RCC 7860 (cell line): ENCODE data around the gene BCL3.

Experiments
- DNase-seq: peaks from one replicate; pipeline ENCODE4 v3.0.0-alpha.2; 2015; ENCODE audit warnings: low spot score
- FAIRE-seq: peaks from 2 replicates; lab custom pipeline; 2012; peaks lifted over from hg19 to GRCh38; lab: Jason Lieb, UNC

Gene BCL3

DNA sequence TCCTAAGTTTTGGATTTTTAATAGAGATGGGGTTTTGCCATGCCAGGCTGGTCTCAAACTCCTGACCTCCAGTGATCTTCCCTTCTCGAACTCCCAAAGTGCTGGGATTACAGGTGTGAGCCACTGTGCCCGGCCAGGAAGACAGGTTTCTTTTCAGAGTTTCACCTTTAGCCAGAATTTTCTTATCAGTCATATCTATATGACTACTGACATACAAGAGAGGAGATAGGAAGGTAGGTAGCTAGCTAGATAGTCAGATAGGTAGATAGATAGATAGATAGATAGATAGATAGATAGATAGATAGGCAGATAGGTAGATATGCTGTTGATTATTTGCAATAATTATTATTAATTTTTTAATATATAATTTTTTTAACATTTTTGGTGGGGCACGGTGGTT is 36.8 kb downstream of the BCL3 start:
- FAIRE-seq (no peak), DNase-seq (no peak)

DNA sequence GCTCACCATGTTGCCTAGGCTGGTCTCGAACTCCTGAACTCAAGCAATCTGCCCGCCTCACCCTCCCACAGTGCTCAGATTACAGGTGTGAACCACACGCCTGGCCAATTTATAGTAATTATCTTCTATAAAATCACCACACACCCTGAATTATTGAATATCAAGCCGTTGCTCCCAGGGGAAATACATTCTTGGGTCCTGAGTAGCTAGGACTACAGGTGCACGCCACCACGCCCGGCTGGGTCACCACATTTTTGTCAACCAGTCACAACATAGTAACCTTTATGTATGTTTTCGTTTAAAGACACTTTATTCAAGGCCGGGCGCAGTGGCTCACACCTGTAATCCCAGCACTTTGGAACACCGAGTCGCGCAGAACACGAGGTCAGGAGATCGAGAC is 37.5 kb downstream of the BCL3 start:
- FAIRE-seq (no peak), DNase-seq (no peak)

DNA sequence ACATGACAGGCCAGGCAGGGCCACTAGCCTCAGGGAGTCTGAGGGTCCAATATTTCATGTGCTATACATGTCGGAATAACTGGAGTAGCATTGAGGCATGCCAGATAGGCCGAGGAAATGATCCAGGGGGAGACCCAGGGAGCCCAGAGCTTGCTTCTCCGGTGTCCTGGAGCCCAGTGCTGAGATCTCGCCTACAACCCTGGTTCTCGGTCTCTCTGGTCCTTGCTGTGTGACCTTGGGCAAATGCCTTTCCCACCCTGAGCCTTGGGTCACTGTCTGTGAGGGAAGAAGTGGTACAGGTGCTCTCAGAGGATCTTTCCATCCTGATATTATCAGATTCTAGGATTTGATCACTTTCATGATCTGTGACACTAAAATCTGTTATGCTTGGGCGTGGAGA is 40.5 kb downstream of the BCL3 start:
- no peak for FAIRE-seq
- no peak for DNase-seq

DNA sequence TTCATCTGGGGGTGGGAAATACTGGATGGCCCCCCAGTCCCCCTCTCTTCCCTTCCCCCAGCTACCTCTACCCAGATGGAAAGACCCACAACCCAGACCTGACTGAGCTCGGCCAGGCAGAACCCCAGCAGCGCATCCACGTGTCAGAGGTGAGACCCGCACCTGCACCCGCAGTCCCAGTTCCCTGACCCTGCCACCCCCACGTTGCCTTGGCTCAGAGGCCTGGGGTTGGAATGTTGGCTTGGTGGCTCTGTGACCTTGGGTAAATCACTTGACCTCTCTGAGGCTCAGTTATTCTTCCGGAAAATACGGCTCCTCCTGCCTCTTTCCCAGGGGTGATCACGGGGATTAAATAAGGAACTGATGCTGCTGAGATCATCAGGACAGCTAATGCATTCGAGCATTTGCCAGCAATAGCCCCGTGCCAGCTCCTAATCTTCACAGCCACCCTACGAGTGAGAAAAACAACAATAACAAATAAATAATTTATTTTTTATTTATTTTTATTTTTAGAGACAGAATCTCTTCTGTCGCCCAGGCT is 41.5 kb downstream of the BCL3 start:
- DNase-seq = no peak
- FAIRE-seq = no peak

DNA sequence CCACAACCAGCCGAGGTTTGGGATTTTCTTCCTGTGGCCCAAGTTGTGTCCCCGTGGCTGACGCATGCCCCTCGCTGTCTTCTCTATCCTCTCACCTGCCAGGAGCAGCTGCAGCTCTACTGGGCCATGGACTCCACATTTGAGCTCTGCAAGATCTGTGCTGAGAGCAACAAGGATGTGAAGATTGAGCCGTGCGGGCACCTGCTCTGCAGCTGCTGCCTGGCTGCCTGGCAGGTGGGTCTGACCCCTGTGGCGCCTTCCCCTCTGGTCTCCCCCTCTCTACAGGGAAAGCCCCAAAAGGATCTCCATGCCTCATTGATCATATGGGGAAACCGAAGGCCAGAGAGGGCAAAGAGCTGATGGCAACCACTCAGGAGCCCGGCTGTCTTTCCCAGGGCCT is 43.8 kb downstream of the BCL3 start:
- DNase-seq (no peak), FAIRE-seq (no peak)

DNA sequence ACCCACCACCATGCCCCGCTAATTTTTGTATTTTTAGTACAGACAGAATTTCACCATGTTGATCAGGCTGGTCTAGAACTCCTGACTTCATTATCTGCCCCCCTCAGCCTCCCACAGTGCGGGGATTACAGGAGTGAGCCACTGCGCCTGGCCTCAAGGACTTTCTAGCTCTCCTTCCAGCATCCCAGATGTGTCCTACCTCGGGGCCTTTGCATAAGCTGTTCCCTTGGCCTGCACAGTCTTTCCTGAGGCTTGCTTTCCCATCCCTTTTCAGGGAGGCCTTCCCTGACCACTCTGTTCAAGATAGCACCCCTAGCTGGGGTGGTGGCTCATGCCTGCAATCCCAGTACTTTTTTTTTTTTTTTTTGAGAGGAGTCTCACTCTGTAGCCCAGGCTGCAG is 46.1 kb downstream of the BCL3 start:
- FAIRE-seq (no peak), DNase-seq (no peak)

DNA sequence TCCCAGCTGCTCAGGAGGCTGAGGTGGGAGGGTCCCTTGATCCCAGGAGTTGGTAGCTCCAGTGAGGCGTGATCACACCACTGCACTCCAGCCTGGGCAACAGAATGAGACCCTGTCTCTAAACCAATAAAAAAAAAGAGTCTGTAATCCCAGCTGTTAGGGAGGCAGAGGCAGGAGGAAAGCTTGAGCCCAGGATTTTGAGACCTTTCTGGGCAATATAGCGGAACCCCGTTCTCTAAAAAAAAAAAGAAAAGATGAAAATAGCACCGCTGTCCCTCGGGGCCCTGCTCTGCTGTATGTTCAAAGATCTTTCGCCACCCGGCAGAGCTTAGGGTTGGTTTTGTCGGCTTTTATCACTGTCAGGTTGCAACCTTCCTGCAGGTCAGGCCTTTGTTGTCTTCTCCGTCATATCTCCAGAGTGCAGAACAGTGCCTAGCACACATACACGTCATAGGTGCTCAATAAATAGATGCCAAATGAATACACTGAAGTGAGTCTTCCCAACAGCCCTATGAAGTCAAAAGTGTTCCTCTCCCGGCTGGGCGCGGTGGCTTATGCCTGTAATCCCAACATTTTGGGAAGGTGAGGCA is 47.0 kb downstream of the BCL3 start:
- DNase-seq (no peak), FAIRE-seq (no peak)

DNA sequence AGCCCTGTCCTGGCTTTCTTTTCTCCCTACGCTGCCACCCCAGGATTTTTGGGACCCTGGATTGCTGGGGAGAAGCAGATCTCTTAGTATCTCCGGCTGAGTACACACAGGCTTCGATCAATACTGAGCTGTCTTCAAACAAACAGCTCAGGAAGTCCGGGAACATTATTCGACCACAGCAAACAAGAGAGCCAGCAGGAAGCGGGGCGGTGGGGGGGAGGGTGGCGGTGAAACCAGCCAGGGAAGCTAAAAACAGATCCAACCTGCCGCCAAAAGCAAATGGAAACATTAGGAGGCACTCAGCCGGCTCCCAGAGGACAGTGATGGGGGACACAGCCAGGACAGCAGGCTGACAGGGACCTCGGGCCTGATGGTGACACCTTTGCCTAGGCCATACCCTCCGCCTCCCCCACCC is 48.2 kb downstream of the BCL3 start:
- no peak for DNase-seq

DNA sequence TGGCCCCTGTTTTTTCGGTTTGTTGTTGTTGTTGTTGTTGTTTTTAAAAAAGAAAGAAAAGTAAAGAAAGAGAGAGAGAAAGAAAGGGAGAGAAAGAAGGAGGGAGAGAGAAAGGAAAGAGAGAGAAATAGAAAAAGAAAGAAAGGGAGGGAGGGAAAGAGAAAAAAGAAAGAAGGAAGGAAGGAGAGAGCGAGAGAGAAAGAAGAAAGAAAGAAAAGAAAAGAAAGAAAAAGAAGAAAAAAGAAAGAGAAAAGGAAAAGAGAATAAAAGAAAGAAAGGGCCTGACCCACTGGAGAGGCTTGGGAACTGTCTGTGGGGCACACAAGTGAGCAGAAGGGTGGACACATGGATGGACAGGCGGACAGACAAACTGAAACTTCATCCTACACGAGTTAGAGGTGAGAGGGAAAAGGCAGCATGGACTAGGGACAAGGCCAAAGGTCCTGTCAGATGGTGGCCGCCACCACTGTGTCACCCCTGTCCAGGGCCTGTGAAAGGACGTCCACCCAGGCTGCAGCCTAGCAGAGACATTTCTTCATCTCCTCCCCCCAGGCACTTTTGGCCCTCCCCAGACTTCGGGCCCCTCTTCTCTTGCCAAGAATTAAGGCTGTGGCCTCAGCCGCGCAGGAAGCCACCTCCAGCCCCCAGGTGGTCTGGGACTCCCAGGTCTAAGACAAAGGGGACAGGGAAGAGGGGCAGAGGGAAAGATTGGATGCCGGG is 51.3 kb downstream of the BCL3 start:
- FAIRE-seq (no peak), DNase-seq (no peak)

More for the DNA sequence above, 48.2 kb downstream of the BCL3 start:
- no peak for FAIRE-seq

DNA sequence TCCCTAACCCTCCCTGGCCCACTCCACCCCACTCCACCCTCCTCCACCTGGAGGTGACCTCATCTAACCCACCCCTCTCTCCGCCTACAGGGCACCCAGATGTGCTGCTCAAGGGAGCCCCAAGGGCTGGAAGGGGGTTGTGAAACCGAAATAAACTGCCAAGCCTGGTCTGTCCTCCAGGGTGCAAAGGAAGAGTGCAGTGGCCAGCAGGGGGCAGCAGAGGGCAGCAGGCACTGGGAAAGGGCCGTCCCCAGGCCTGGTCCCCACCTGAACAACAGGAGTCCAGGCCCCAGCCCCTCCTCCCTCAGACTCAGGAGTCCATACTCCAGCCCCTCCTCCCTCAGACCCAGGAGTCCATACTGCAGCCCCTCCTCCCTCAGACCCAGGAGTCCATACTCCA is 52.0 kb downstream of the BCL3 start:
- FAIRE-seq = no peak
- DNase-seq = peak; percentile 25

DNA sequence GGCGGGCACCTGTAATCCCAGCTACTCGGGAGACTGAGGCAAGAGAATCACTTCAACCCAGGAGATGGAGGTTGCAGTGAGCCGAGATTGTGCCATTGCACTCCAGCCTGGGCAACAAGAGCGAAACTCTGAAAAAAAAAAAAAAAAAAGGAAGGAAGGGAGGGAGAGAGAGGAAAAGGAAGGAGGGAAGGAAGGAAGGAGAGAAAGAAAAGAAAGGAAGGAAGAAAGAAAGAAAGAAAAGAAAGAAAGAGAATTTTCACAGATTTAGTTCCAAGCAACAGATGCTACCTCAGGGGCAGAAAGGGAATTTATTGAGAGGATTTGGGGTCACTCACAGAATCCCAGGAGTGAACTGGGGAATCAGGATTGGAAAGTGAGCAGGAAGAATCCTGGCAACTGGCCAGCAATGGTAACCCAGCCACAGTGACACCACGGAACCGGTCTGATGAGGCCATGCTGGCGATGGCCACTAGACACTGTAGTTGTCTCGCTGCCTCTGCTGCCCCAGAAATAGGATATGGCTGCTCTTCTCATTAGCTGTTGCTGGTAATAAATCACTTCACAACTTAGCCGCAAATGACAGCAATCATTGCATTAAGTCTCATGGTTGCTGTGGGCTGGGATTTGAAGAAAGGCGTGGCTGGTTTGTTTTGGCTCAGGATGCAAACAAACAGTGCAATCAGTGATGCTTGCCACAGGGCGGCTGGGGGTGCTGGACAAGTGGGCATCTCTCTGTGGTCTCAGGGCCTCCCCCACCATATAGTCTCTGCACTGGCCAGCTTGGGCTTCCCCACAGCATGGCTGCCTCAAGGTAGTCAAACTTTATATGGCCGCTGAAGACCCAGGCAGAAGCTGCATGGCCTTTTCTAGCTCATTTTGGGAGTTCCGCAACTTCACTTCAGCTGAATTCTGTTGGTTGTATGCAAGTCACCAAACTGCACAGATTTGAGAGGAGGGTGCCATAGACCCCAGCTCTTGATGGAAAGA is 55.2 kb downstream of the BCL3 start:
- no peak for FAIRE-seq
- DNase-seq = no peak

DNA sequence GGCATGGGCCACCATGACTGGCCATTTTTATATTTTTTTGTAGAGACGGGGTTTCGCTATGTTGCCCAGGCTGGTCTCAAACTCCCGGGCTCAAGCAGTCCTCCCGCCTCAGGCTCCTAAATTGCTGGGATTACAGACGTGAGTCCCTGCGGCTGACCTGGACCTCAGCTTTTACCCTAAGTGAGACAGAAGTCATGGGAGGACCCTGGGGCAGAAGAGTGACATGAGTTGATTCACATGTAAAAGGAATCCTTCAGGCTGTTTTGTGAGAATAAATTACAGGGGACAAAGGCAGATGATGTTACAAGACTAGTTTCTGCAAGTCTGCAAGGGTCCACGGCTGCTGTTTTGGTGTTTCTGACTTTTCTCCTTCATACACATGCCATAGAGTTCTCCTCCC is 57.8 kb downstream of the BCL3 start:
- DNase-seq (no peak), FAIRE-seq (no peak)

DNA sequence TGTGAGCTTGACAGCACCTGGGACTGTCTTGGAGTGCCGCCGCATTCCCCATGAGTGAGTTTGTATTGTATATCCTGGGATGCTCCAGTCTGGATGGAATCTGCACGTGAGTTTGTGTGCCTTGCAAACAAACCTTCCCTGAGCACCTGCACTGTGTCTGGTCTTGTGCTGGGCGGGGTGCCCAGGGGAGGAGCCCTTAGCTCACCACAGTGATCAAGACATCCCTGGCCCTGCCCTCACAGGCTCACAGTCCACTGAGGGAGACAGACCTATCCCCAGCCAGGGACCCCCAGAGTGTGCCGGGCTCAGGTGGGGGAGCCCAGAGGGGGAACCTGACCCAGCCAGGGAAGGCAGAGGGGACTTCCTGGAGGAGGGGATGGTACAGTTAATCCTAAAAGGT is 58.7 kb downstream of the BCL3 start:
- FAIRE-seq = no peak

DNA sequence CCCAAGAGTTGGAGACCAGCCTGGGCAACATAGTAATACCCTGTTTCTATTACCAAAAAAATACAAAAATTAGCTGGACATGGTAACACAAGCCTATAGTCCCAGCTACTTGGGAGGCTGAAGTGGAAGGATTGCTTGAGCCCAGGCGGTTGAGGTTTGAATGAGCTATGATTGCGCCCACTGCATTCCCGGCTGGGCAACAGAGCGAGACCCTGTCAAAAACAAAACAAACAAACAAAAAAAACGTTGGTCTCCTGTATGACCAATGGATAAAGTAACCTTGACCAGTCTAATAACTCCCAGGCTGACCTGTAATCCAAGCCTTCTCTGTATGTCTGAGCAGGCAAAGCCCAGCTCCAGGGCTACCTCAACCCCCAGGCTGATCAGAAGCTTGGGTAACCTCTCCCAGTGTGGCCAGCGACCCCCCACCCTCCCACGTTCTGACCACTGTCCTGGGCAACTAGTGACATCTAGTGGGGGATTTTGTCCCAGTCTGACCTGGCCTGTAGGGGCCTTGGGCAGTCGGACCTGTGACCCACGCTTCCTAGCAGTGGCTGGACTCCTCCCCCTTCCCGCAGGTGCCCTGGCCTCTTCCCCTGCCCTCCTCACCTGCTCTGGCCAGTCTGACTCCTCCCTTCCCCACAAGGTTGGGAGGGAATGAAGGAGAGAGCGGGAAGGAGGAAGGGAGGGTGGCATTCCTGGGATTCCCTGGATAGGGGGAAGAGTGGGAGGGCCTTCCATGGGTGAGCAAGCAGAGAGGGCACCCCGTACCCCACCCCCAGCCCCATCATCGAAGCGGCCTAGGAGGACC is 59.3 kb downstream of the BCL3 start:
- no peak for FAIRE-seq

More for the DNA sequence above, 58.7 kb downstream of the BCL3 start:
- DNase-seq = no peak

DNA sequence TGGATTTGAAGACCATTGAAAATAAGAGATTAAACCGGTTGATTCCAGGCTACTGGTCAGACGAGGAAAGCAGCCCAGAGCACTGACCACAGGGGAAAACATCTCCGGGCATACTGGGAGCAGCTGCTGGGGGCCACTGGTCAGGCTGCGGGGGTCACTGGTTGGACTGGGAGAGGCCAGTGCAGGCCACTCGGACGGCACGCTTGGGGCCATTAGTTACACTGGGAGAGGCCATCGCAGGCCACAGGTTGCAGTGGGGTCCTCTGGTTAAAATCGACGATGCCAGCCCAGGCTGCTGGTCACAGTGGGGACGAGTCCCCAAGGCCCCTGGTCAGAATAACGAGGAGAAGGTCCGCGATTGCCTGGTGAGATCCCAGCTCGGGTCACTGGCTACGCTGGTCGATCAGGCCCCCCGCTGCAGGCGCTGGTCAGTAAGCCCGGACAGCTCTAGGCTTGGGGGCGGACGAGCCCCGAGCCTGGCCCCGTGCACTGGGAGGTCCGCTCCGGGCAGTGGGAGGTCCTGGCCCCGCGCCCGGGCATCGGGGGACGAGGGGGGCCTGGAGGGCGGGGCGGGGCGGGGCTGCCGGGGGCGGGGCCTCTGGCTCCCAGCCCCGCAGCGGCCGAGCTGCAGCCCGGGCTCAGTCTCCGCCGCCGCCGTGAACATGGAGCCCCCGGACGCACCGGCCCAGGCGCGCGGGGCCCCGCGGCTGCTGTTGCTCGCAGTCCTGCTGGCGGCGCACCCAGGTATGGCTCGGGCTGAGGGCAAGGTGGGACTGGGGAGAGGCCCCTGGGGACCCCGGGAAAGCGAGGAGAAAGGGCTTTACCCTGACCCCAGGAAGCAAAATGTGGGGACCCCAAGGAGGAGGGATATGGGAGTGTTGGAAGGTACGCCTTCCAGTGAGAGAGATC is 60.2 kb downstream of the BCL3 start, which contains the start of gene BCAM:
TSS of gene BCAM (plus strand) at position 641 of the 909 bp plus-strand sequence. CDS start at position 663, 22 bp downstream.
- FAIRE-seq (no peak), DNase-seq (no peak)

More for the DNA sequence above, 59.3 kb downstream of the BCL3 start:
- DNase-seq = peak; percentile 13
